ENCODE results near the gene C20orf96. TPM values are rescaled to one million over a fixed set of nuclear protein-coding genes. Genes with fewer than 3 reads are reported as not detected.

The C20orf96 gene
- total RNA-seq, 4 donors from 2014 or later: 1.5 to 3.1 (median 2.8) TPM

DNA sequence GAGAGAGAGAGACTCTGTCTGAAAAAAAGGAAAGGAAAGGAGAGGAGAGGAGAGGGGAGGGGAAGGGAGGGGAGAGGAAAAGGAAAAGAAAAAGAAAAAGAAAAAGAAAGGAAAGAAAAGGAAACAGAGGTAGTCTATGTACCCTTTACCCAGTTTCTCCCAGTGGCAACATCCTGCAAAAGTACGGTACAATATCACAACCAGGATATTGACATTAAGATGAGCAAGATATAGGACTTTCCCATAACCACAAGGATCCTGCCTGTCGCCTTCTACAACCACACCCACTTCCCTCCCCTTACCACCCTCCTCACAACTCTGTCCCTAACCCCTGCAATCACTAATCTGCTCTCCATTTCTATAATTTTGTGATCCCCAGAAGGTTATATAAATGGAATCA lies 4.0 kb downstream of the C20orf96 start:
- TF ChIP-seq, protein P1, sequence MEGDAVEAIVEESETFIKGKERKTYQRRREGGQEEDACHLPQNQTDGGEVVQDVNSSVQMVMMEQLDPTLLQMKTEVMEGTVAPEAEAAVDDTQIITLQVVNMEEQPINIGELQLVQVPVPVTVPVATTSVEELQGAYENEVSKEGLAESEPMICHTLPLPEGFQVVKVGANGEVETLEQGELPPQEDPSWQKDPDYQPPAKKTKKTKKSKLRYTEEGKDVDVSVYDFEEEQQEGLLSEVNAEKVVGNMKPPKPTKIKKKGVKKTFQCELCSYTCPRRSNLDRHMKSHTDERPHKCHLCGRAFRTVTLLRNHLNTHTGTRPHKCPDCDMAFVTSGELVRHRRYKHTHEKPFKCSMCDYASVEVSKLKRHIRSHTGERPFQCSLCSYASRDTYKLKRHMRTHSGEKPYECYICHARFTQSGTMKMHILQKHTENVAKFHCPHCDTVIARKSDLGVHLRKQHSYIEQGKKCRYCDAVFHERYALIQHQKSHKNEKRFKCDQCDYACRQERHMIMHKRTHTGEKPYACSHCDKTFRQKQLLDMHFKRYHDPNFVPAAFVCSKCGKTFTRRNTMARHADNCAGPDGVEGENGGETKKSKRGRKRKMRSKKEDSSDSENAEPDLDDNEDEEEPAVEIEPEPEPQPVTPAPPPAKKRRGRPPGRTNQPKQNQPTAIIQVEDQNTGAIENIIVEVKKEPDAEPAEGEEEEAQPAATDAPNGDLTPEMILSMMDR (IDR thresholded peaks at IDR 0.05; ENCODE audit: low read depth): no peak

- TF ChIP-seq, protein P1 (IDR thresholded peaks at IDR 0.05; ENCODE audit: low read depth): no peak
Observed at GRCh38 chr20:284172-284571, 6.4 kb downstream of the C20orf96 start.

GRCh38 chr20:278607-279571 lies 11.7 kb downstream of the C20orf96 start:
- TF ChIP-seq, protein P1 (IDR thresholded peaks at IDR 0.05; ENCODE audit: low read depth): no peak

- TF ChIP-seq, protein P1 (IDR thresholded peaks at IDR 0.05; ENCODE audit: low read depth): no peak
Observed at GRCh38 chr20:278181-278580, 12.4 kb downstream of the C20orf96 start.

GRCh38 chr20:277496-277781 lies 13.1 kb downstream of the C20orf96 start:
- TF ChIP-seq, protein P1 (IDR thresholded peaks at IDR 0.05; ENCODE audit: low read depth): no peak

DNA sequence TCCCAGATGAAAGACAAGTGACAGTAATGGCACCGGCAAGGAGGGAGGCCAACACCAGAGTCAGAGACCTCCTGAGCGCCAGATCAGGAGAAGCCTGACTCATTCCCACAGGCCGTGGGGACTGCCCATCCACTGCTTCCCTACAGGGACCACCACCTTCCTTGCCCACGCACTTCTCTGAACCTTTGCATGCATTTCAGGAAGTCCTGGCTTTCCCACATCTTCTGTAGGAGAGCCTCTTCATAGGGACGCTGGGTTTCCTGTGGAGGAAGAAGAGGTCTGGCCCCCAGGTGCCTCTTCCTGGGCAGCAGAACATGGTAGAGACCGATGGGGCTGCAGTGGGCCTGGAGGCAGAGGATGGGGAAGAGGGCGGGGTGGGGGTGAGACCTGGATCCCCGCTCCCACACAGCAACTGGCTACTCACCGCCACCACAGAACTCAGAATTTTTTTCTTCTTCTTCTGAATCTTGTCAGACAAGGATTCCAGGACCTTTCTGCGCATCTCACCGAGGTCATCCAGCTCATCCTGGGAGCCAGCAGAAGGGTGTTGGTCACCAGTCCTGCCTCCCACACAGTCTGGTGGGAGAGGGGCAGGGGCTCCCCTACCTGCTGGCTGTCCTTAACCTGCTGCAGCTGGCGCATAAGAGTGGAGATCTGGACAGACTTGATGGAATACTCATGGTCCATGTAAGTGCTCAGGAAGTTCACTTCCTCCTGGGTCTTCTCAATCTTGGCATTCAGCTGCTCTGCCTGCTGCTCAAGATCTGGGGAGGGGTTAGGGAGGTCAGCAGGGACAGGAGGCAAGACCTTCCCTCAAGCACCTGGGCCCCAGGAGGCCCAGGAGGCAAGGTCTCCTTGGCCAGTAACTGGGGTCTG lies 13.7 kb downstream of the C20orf96 start:
- TF ChIP-seq, protein P1 (IDR thresholded peaks at IDR 0.05; ENCODE audit: low read depth): no peak

DNA sequence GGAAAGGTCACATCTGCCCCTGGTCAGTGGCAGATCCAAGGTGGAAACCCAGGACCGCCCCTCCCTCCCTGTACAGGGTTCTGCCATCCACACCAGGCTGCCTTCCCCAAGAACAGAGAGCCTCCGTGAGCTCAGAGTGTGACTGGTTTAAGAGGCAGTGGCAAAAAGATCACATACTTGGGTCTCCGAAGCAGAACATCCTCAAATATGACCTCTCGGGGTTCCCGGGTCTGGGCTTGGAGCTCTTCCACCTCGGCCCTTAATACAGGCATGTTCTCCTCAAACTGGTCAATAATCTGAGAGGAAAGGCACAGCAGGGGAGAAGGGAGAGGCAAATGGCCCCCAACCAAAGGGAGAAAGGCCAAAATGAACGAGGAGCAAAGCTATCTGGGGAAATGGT lies 14.8 kb downstream of the C20orf96 start:
- TF ChIP-seq, protein P1 (IDR thresholded peaks at IDR 0.05; ENCODE audit: low read depth): no peak

Data from subcutaneous adipose tissue (tissue), 4 donors.